Breast epithelium (tissue), 4 donors: ENCODE data around the gene MT1M. TPM values are rescaled to one million over a fixed set of nuclear protein-coding genes. Genes with fewer than 3 reads are reported as not detected.

Experiments used
- DNase-seq, 2 donors: peaks; one replicate each; pipeline ENCODE4 v3.0.0-alpha.2; 2019; ENCODE audit warnings: low spot score in 2 of 2
- H3K27ac ChIP-seq, 2 donors: fragments of 200-600 bp; sonication (generic) in 1 of 2; one replicate each; pipeline ENCODE4 v1.5.1; 2016 to 2019; ENCODE audit warnings: mild to moderate bottlenecking in 1 of 2
- H3K27me3 ChIP-seq, 2 donors: fragments of 200-600 bp; sonication (generic) in 1 of 2; one replicate each; pipeline versions ENCODE4 v1.5.1 to v1.6.0; 2017 to 2019; ENCODE audit warnings: control low read depth in 1 of 2, mild to moderate bottlenecking in 1 of 2
- H3K36me3 ChIP-seq: fragments of 200-600 bp; one replicate; pipeline ENCODE4 v1.5.1; 2019
- H3K4me1 ChIP-seq, 2 donors: fragments of 200-600 bp; sonication (generic); one replicate each; pipeline ENCODE4 v1.5.1; 2016 to 2019; ENCODE audit warnings: control low read depth in 1 of 2
- H3K4me3 ChIP-seq, 3 donors: fragments of 200-600 bp; sonication (generic); 1 replicate in 2 of 3; 2 replicates in 1 of 3; pipeline ENCODE4 v1.5.1; 2016 to 2019; ENCODE audit warnings: mild to moderate bottlenecking in 3 of 3, moderate library complexity in 2 of 3
- H3K9me3 ChIP-seq, 2 donors: fragments of 200-600 bp; sonication (generic) in 1 of 2; one replicate each; pipeline ENCODE4 v1.5.1; 2016 to 2019; ENCODE audit warnings: control low read depth in 1 of 2
- CTCF ChIP-seq, 3 donors: fragments of 450-650 bp; IDR thresholded peaks; one replicate each; pipeline ENCODE4 v1.5.1; 2016 to 2017; ENCODE audit warnings: antibody characterized with exemption in 3 of 3, mild to moderate bottlenecking in 3 of 3, moderate library complexity in 3 of 3
- POLR2A ChIP-seq: fragments of 450-650 bp; IDR thresholded peaks from one replicate; pipeline ENCODE4 v1.6.1; 2016; ENCODE audit warnings: antibody characterized with exemption, mild to moderate bottlenecking, moderate library complexity
- POLR2AphosphoS5 ChIP-seq, 3 donors: sonication (generic); formaldehyde crosslinking; IDR thresholded peaks; one replicate each; pipeline ENCODE4 v1.6.1; 2017; ENCODE audit warnings: antibody characterized with exemption in 3 of 3
- intact Hi-C: fragments of 100-400 bp; cut with DNase I; formaldehyde crosslinking; loops from one replicate; pipeline ENCODE4 v1.15.1; 2023; ENCODE audit warnings: low total_unique reads
- total RNA-seq, 3 donors: library from RNA; depleted of rRNA; stranded (reverse); fragments of >200 nt; gene quantifications; one replicate each; pipeline ENCODE4 v1.1.0, GENCODE V29; 2016

The MT1M gene
- total RNA-seq, 3 donors from 2014 or later = 42.9 to 120 (median 46.0) TPM

- Histone ChIP-seq H3K9me3 (no peaks in the 10 kb centered on the region), H3K4me3 (no peak overlapping the region), H3K4me1 (no peaks in the 10 kb centered on the region), H3K27ac (no peak overlapping the region), H3K36me3 (no peaks in the 10 kb centered on the region), H3K27me3 (no peaks in the 10 kb centered on the region)
- intact Hi-C loops = no loop called here
- TF ChIP-seq POLR2A = no peak
- no peak for TF ChIP-seq POLR2AphosphoS5 (IDR thresholded peaks at IDR 0.05)
- TF ChIP-seq CTCF (IDR thresholded peaks at IDR 0.05) = no peak
- no peak for DNase-seq
Measured at GRCh38 chr16:56645838-56646237, 13.4 kb downstream of the MT1M start.

DNA sequence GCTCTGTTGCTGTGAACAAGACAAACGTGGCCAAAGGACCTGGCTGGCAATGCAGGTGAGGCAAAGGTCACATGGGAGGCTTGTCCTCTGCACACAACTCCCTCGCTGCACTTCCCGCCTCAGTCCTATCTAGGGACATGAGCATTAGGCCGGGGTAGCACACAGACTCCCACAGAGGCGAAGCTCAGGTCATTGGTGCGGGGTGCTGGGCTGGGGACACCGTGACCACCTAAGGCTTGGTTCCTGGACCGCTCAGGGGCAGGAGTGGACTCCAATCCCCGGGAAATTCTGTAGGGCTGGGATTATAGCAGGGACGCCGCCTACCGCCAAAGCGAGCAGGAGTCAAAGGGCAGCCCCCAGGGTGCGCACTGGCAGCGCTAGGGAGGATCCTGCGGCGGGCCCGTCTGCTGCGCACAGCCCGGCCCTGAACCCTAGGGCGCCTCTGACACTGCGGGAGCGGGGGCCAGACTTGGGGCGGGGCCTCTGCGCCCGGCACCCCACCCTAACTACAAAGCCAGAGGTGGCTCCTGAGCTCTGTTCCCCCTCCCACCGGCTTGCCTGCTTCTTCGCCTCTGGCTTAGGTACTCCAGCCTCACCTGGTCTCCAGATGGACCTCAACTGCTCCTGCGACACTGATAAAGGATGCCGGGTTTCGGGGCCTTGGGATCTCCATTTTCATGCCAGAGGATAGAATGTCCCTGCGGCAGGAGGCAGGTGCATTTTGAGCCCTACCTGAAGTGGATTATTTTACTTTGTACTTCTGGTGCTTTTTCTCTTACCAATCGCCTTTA, 15.4 kb downstream of the MT1M start:
- Histone ChIP-seq H3K27me3 (no peaks in the 10 kb centered on the region), H3K4me1 (no peaks in the 10 kb centered on the region), H3K4me3 (no peak overlapping the region), H3K27ac (no peak overlapping the region), H3K36me3 (no peaks in the 10 kb centered on the region), H3K9me3 (no peaks in the 10 kb centered on the region)
- no peak for DNase-seq
- TF ChIP-seq POLR2A = no peak
- TF ChIP-seq POLR2AphosphoS5 (IDR thresholded peaks at IDR 0.05) = no peak
- no peak for TF ChIP-seq CTCF (IDR thresholded peaks at IDR 0.05)
- intact Hi-C loops = no loop called here

DNA sequence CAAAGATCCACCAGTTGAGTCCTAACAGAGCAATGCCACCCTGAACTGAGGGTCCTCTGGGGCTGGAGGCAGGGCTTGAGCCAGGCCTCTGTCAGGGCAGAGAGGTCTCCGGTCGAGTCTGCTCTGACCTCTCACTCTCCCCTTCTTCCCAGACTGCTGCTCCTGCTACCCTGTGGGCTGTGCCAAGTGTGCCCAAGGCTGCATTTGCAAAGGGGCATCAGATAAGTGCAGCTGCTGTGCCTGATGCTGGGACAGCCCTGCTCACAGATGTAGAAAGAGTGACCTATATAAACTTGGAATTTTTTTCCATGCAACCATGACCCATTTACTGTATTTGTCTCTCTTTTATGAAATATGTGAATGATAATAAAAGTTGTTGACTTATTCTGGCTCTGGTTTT, 16.8 kb downstream of the MT1M start:
- no peak overlapping the region for H3K27ac ChIP-seq
- no peaks in the 10 kb centered on the region for H3K9me3 ChIP-seq
- no peak for TF ChIP-seq CTCF (IDR thresholded peaks at IDR 0.05)
- TF ChIP-seq POLR2A = no peak
- no peak for TF ChIP-seq POLR2AphosphoS5 (IDR thresholded peaks at IDR 0.05)
- intact Hi-C loops = no loop called here
- no peak overlapping the region for H3K4me3 ChIP-seq
- no peaks in the 10 kb centered on the region for H3K4me1 ChIP-seq
- no peak for DNase-seq
- no peaks in the 10 kb centered on the region for H3K27me3 ChIP-seq
- no peaks in the 10 kb centered on the region for H3K36me3 ChIP-seq

- Histone ChIP-seq H3K4me3 (no peak overlapping the region), H3K27me3 (no peaks in the 10 kb centered on the region), H3K27ac (no peak overlapping the region), H3K36me3 (no peaks in the 10 kb centered on the region), H3K9me3 (no peaks in the 10 kb centered on the region), H3K4me1 (no peaks in the 10 kb centered on the region)
- no peak for DNase-seq
- TF ChIP-seq POLR2A (no peak), CTCF (IDR thresholded peaks at IDR 0.05) (no peak)
- intact Hi-C loops = no loop called here
Measured at GRCh38 chr16:56649820-56650219, 17.4 kb downstream of the MT1M start.

DNA sequence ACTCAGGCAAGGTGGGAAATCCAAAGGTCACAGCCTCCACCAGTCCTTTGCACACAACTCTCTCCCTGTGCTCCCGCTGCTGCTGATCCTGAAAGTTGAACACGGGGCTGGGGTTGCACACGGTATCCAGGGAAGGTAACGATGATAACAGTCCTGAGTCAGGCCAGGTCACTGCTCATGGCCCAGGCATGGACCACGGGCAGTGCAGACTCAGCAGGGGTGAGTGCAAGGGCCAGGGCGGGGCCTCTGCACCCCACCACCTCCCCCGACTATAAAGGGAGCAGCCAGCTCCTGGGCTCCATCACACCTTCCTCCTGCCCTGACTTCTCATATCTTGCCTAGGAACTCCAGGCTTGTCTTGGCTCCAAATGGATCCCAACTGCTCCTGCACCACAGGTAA, 19.1 kb downstream of the MT1M start, which contains the start of gene MT1B:
Gene MT1B, plus strand, starts transcription at position 301 of the 400 bp plus-strand sequence. Its CDS starts 68 bp downstream, at position 369.
- Histone ChIP-seq H3K36me3 (no peaks in the 10 kb centered on the region), H3K27ac (no peak within 1 kb of the TSS), H3K27me3 (no peaks in the 10 kb centered on the region), H3K4me3 (no peak within 1 kb of the TSS), H3K4me1 (no peaks in the 10 kb centered on the region), H3K9me3 (no peaks in the 10 kb centered on the region)
- DNase-seq = no peak
- intact Hi-C loops = no loop called here
- TF ChIP-seq POLR2AphosphoS5 (IDR thresholded peaks at IDR 0.05) = no peak
- TF ChIP-seq CTCF (IDR thresholded peaks at IDR 0.05) = no peak
- no peak for TF ChIP-seq POLR2A
